CMK (cell line): Measurements from ENCODE around the gene FANCC.
A peak's percentile ranks its signal among the peaks of the same experiment; 100 is the strongest.

Experiments used
- DNase-seq: peaks from one replicate; pipeline ENCODE4 v3.0.0-alpha.2; 2010; ENCODE audit warnings: low read depth

FANCC gene

GRCh38 chr9:95100071-95100627 lies 217.4 kb downstream of the FANCC start:
- DNase-seq = no peak

GRCh38 chr9:95099321-95100070 lies 218.0 kb downstream of the FANCC start:
- no peak for DNase-seq

GRCh38 chr9:95098391-95098921 lies 219.1 kb downstream of the FANCC start:
- no peak for DNase-seq

- no peak for DNase-seq
These were observed 220.2 kb downstream of the FANCC start for GRCh38 chr9:95097279-95097678.

GRCh38 chr9:95096807-95097206 lies 220.7 kb downstream of the FANCC start:
- DNase-seq = no peak

GRCh38 chr9:95096381-95096780 lies 221.1 kb downstream of the FANCC start:
- no peak for DNase-seq

GRCh38 chr9:95095641-95096355 lies 221.7 kb downstream of the FANCC start:
- DNase-seq = no peak

- no peak for DNase-seq
These were observed 223.5 kb downstream of the FANCC start for GRCh38 chr9:95094002-95094401.

GRCh38 chr9:95093586-95093985 lies 223.9 kb downstream of the FANCC start:
- no peak for DNase-seq

GRCh38 chr9:95092262-95093072 lies 225.0 kb downstream of the FANCC start:
- no peak for DNase-seq

- peak; percentile 7 for DNase-seq
These were observed 225.8 kb downstream of the FANCC start for GRCh38 chr9:95091601-95092261.

- DNase-seq = no peak
These were observed 226.5 kb downstream of the FANCC start for GRCh38 chr9:95090871-95091577.

GRCh38 chr9:95090023-95090791 lies 227.3 kb downstream of the FANCC start:
- no peak for DNase-seq

GRCh38 chr9:95089257-95090022 lies 228.1 kb downstream of the FANCC start:
- DNase-seq = no peak

GRCh38 chr9:95088421-95089161 lies 228.9 kb downstream of the FANCC start:
- no peak for DNase-seq

GRCh38 chr9:95087659-95088242 lies 229.8 kb downstream of the FANCC start:
- no peak for DNase-seq

GRCh38 chr9:95086564-95086955 lies 230.9 kb downstream of the FANCC start:
- no peak for DNase-seq

GRCh38 chr9:95085861-95086563 lies 231.5 kb downstream of the FANCC start:
- DNase-seq = no peak
